Hematopoietic multipotent progenitor cell (in vitro differentiated cells): ENCODE results near the gene TMEM63A. TPM values are rescaled to one million over a fixed set of nuclear protein-coding genes. Genes with fewer than 3 reads are reported as not detected.
"Not testable (repeated sequence)": the region's sequence is repeated elsewhere in the genome, so short reads cannot be mapped to it uniquely, and the experiment has no call there.

ENCODE experiments used
- DNase-seq, 3 donors: peaks; one replicate each; pipeline ENCODE4 v3.0.0-alpha.2; 2011 to 2015; ENCODE audit warnings: low read depth in 2 of 3, low spot score in 2 of 3
- total RNA-seq: library from RNA; depleted of rRNA; stranded (reverse); fragments of >200 nt; gene quantifications from one replicate; pipeline ENCODE4 v1.2.3, GENCODE V29; 2012

The TMEM63A gene
- 70.0 TPM for total RNA-seq

DNA sequence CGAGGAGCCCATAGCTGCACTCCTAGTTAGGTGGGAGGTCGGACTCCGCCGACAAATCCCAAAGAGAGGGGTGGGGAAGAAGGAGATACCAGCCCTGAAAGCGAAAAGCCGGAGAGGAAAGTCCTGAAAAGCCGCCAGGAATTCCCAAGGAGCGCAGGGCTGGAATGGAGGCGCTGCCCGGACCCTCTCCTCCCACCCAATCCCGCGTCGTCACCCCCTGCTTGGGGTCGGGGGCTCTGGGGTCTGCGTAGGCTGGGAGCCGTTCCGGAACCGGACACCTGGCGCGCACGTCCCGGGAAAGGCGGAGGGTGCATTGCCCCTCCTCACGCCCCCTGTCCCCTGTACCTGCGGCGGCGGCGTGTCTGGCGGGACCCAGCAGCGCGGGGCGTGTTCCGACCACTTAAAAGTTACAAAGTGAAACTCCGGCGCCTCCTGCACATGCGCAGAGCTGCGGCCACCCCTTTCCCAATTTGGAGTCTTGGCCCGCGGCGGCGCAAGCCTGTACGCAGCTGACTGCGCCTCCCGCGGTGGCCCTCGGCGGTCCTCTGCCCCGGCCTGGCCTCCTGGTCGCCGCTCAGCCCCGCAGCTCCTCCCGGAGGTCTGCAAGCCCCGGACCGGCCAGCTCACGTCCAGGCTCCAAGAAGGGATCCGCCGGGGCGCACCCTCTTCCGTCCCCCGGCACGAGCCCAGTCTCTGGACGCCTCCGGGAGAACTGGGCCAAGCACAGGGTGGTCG is at the start of gene TMEM63A:
Gene TMEM63A, minus strand, starts transcription at position 422 of the 735 bp plus-strand sequence. CDS start 4,800 bp downstream, outside the sequence.
- peak; percentile 80 to 91 (median 89) for DNase-seq

DNA sequence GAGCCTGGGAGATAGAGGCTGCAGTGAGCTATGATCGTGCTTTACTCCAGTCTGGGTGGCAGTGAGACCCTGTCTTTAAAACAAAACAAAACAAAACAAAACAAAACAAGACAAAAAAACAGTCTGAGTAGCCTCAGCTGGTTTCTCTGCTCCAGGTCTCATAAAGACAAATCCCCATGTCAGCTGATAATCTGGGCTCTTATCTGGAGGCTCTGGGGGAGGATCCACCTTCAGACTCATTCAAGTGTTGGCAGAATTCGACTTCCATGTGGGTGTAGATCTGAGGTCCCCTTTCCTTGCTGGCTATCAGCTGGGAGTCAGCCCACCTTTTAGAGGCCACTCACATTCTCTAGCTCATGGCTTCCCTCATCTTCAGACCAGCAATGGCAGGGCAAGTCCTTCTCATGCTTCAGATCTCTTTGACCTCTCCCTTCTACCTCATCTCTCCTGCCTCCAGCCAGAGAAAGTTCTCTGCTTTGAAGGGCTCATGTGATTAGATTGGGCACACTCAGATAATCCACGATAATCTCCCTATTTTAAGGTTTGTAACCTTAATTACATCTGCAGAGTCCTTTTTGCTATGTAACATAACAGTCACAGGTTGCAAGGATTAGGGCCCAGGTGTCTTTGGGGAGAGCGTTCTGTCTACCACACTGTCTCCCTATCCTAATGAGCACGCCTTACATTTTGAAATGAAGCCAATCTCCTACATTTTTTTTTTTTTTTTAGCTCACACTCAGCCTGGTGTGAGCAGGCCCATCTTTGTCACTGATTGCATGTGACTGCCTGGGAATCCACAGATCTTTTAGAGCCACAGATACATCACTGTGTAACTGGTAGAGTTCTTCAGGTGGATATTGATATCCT is 49.3 kb upstream of the TMEM63A start:
- DNase-seq = no peak

DNA sequence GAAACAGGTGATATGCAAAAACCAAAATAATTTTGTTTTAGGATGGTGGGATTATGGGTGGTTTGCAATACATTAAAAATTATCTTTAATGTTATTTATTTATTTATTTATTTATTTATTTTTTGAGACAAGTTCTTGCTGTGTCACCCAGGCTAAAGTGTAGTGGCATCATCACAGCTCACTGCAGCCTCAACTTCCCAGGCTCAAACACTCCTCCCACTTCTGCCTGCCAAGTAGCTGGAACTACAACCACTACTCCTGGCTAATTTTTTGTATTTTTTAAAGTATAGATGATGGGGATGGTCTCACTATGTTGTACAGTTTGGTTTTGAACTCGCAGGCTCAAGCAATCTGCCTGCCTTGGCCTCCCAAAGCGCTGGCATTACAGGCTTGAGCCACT is 48.4 kb upstream of the TMEM63A start:
- no peak for DNase-seq

DNA sequence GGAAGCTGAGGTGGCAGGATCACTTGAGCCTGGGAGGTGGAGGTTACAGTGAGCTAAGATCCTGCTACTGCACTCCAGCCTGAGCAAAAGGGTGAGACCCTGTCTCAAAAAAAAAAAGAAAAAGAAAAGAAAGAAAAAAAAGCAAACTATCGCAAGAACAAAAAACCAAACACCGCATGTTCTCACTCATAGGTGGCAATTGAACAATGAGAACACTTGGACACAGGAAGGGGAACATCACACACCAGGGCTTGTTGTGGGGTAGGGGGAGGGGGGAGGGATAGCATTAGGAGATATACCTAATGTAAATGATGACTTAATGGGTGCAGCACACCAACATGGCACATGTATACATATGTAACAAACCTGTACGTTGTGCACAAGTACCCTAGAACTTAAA is 47.3 kb upstream of the TMEM63A start:
- not testable (repeated sequence) for DNase-seq

DNA sequence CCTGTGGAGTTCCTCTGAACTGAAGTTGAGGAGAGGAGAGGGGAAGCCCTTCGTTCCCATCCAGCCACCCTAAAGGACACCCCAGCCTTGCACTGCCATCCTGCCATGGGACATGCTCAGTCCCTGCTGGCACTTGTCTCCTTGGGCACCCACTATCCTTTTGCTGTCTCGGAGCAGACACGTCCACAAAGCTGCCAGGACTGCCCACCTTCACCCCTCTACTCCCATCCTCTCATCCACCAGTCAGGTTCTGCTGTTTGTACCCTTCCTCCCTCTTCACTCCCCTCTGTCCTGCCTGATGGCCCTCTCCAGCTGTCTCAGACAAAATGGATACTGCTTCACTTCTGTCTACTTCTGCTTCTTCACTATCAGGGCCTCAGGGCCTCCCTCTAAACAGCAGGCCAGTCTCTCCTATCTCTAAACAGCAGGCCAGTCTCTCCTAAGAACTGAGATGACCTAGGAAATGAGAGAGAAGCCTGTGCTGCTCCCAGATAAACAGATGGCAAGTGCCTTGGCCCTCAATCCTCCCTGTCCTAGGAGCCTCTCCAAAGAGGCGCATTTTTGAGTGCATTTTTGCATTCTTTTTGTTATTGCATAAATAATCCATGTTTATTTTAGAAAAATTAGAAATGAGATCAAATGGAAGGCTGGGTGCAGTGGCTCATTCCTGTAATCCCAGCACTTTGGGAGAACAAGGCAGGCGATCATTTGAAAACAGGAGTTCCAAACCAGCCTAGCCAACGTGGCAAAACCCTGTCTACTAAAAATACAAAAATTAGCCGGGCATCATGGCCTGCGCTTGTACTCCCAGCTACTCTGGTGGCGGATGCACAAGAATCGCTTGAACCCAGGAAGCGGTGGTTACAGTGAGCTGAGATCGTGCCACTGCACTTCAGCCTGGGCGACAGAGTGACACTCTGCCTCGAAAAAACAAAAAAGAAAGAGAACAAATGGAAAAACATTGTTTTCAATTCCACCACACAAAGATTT is 46.3 kb upstream of the TMEM63A start:
- peak in 2 of 3 donors; percentile 54 to 83 for DNase-seq

DNA sequence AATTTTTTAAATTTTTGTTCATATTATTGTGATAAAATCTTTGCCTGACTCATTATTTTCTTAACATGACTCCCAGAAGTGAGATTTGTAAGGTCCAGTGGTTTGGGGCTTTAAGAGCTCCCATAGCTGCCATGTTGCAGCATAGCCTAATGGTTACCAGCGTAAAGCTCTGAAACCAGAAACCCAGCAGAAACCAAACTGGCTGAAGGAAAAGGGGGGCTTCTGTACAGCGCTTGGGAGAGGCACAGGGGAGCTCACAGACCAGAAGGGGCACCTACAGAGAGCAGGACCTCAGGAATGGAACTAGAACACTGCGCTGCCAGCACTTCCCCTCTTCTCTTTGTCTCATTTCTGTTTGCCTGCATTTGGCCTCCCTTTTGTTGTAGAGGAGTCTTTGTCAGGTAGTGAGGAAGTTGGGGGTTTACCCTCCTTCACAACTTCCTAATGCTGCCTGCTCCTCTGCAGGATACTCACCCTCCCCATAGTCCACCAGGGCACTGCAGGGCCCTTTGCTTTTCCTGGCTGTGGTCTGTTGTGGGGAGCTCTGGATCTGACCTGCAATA is 44.5 kb upstream of the TMEM63A start:
- no peak for DNase-seq

DNA sequence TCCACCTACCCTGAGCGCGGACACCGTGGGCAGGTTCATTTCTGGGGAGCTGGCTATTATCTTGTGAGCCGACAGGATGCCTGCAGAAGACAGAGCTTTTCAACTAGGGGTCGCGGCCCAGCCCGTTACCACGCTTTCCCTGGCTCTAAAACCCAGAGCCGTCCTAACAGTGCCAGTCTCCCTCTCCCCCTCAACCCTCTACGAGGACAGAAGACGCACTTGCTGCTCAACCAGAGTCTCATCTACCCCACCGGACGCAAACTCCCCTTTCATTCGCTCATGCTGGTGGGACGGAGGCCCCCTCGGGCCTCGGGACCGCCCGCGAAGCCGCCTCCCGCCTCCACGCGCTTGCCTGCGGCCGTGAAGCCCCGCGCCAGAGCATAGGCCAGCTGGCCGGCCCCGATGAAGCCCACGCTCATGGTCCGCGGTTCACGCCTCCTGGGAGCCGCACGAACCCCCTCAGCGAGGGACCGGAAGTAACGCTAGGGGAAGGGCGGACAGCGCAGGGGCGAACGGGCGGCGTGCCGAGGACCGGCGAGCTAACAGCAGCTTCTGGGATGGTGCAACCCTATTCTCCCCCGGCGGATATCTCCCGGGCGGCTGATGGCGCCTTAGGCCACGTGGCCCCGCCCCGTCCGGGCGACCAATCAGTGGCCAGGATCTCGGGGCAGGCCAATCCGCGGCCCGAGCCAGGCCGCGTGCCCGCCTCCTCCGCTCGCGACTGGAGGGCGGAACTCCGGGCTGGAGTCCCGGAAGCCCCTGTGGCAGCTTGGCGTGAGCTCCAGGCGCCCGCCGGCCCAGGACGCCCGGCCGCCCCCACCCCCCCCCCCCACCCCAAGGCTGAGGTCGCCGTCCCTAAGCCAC is 41.7 kb upstream of the TMEM63A start, which contains the start of gene PYCR2:
Gene PYCR2, minus strand, starts transcription at position 559 of the 864 bp plus-strand sequence. Its CDS starts 140 bp downstream, at position 419.
- DNase-seq = peak; percentile 86 to 98 (median 96)

DNA sequence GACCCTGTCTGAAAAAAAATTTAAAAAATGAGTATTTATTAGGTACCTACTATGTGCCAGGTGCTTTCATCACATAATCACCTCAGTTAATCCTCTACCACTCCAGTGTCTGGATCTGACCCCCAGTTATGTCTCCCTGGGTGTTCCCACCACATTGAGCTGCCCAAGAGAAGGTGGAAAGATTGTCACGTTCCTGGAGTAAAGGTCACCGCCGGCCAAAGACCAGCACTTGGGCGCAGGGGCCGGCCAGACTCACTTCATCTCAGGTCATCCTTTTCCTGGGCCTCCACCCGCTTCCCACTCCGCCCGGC is 41.2 kb upstream of the TMEM63A start:
- no peak for DNase-seq

DNA sequence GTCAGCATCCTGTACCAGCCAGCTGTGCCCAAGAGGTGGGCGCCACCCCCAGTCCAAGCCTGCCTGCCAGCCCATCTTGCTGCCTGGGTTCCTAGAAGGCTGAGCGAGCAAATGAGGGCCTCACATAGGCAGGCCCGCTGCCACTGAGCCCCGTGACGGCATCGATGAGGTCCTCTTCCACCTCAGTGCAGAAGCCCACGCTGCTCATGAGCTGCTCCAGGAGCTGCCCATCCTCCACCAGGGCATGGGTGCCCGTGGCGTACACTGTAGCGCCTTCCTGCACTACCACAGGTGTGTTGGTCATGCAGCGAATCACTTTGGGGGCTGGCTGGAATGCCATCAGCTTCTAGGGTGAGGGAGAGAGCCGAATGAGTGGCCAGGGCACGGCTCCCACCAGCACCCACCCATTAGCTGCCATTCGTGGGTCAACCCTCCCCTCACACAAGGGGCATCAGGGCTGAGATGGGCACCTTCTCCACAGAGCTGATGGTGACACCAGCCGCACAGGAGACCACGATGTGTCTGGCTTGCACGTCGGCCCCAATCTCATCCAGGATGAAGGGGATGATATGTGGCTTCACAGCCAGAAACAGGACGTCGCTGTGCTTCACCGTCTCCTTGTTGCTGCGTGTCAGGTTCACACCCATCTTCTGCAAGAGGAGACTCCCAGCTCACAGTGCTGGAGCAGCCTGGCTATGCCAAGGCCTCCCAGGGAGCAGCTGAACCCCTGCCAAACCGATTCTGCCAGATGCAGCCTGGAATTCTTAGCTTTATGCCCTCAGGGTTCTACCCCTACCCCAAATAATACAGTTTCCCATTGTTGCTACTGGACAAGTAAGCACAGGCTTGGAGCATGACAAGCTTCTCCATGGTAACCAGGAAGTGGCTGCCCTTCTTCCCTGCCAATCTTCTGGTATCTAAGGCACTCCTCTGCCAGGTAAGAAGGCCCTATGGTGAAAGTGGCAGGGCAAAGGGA is 39.8 kb upstream of the TMEM63A start:
- DNase-seq = no peak

DNA sequence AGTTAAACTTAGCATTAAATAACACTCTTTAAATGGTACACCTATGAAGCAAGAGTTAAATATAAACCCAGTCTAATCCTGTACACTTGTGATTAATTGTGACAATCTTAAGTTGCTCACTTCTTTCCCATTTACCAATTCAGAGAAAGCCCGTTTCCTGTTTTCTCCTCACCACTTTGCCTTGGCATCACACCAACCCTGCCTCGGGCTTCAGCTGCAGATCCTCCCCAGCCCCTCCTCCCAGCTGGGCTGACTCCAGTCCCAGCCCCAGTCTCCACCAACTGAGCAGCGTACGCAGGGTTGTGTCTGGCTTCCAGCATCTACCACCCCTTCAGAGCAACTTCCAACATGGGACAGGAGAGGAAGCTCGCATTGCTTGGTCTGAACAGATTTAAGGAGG is 37.7 kb upstream of the TMEM63A start:
- peak in 2 of 3 donors; percentile 42 to 69 for DNase-seq

DNA sequence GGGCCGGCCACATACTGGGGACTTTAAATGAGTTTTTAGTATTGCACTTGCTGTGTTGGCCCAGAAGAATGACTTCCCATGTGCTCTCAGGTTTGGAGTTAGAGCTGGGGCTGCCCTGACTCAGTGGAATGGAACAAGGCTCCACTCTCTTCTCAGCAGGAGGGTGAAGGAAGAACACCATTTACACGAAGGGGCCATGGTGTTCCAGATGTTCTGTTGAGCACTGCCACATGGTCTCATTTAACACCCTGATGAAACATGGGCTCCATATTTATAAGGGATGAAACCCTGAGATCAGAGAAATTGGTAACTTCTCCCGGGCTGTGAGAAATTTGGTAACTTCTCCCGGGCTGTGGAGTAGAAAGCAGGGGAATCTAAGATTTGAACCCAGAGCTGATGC is 36.1 kb upstream of the TMEM63A start:
- DNase-seq = no peak

DNA sequence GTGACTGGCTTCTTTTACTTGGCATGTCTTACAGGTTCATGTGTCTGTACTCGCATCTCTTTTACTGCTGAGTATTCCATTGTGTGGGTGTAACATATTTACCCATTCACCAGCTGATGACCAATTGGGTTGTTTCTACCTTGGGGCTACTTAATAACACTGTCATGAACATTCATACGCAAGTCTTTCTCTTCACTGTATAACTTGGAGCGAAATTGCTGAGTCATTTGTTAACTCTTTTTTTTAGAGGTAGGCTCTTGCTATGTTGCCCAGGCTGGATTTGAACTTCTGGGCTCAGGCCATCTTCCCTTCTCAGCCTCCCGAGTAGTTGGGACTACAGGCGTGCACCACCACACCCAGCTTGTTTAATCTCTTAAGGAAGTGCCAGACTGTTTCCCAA is 35.4 kb upstream of the TMEM63A start:
- no peak for DNase-seq

DNA sequence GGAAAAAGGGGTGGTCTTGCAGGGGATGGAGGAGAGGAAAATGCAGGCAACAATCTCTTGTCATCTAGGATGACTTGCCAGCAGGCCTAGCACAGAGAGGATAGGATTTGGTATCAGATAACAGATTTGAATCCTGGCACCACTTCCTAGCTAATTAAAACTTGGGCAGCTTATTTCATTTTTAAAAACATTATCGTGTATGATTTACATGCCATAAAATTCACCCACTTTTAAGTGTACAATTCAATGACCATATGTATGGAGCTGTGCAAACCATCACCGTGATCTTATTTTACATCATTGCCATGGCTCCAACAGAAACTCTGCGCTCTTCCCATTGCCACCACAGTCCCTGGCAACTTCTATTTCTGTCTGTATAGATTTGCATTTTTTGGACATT is 34.9 kb upstream of the TMEM63A start:
- DNase-seq = no peak

DNA sequence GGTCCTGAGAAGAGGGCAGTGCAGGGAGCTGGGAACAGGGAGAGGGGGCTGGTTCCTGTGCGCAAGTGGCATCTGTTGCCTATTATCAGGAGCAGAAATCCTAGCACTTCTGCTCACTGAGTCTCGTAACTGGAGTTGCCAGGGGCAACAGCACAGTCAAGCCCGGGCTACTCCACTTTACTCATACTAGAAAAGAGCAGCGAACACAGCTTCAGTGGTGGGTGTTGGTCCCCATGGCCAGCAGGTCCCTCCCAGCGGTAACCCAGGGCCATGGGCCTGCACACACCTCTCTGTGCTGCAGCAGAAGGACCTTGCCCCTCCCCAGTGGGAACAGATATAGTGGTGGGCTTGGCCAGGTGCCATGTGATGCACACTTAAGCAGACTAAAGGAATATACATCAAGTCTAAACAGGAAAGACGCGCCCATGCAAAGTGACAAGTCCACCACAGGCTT is 33.4 kb upstream of the TMEM63A start:
- DNase-seq = no peak

DNA sequence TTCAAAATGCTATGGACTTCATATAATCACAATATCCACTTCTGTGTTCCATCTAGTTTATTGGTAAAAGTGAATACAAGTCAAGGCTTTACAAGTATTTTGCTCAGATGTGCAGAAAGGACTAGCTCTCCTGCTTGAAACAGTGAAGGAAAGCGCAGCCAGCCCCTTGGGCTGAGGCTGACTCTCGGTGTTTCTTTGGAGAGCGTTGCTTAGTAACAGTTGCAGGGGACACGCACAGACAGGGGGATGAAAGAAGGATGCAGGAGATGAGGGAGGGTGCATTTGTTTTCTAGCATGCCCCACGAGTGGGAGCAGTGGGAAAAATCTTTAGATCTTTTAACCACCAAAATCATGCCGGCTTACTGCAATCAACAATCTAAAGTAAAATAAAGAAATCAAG is 32.8 kb upstream of the TMEM63A start:
- DNase-seq = no peak

DNA sequence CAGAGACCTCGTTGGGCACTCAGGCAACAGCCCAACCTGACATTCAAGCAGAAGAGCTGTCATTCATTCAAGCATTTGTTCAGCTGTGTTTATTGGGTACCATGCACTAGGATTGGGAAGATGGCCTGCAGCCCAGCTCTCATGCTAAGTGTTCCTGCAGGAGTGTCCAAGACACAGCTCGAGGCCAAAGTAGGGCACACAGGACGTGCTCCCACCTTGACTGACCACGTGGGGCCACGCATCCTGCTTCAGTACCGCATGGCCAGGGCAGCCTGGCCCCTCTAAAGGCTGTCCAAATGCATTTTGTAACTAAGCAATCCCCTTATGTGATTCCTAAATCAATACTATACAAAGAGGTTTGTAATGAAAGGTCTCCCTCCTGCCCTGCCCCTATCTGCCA is 32.2 kb upstream of the TMEM63A start:
- DNase-seq = no peak

DNA sequence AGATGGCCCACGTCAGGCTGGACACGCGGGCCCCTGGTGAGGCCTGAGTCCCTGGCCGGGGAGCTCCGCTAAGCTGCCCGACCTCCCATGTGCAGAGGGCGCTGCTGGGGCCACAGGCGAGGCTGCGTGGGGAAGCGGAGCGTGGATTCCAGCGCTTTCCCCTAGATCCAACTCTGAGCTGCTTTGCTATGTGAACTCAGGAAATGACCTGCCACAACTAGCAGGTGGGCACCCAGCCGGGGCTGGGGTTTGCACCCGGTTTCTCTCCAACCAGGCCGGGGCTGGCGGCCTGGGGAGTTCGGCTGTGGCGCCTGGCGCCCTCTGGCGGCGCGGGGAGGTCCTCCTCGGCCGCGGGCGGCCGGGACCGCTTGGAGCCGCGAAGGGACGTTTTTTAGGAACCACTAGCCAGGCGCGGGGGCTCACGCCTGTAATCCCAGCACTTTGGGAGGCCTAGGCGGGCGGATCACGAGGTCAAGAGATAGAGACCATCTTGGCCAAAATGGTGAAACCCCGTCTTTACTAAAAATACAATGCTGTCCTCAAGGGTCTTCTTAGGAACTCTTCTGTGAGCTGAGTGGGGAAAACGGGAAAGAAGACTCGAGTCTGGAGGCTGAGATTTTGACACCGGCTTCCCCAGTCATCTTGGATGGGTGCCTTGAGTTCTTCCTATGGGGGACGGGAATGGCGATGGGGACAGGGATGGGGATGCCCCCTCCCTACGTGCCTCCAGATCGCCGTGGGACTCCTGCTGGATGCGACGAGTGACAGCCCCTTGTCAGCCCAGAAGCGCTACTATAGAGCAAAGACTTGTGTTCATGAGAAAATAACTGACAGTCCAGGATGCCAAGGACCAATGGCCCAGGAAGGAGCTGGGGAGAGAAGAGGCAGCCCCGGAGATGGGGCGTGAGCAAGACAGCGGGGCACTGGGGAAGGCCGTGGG is 29.3 kb upstream of the TMEM63A start:
- DNase-seq = peak; percentile 55 to 67 (median 63)
